ENCODE results near the gene EAF1. TPM values are rescaled to one million over a fixed set of nuclear protein-coding genes. Genes with fewer than 3 reads are reported as not detected.

The EAF1 gene
- total and polyA plus RNA-seq, 2 of the 8 experiments (the other 6 are each of a cell fraction or from before 2014, with no cell fraction given) = 13.9 to 26.8 TPM

- H3K14ac ChIP-seq (ENCODE audit: insufficient read length) = no peak overlapping the region
- POLR2A ChIA-PET (ENCODE audit: partially characterized antibody) = no interaction called here
- 87% methylated on average over 5 of the region's 5 CpGs; no CpG with 5 or more reads in 1 of the 2 experiments for WGBS, 2 experiments (ENCODE audit: extremely low coverage in 1 of 2, insufficient coverage in 1 of 2, insufficient read length in 1 of 2, insufficient replicate concordance in 2 of 2, low coverage in 1 of 2, low lambda C conversion rate in 2 of 2, missing lambda C conversion rate in 1 of 2)
Measured at GRCh38 chr3:15391007-15391406, 36.4 kb upstream of the EAF1 start.

More at GRCh38 chr3:15391007-15391406, 36.4 kb upstream of the EAF1 start:
- Histone ChIP-seq H3K23me2 (ENCODE audit: low read depth, low read length) (no peaks in the 10 kb centered on the region), H3K27ac (ENCODE audit: low read depth, low read length) (no peak overlapping the region), H3K79me2 (ENCODE audit: control insufficient read depth in 1 of 2, insufficient read depth in 2 of 2, low read length in 2 of 2) (no peaks in the 10 kb centered on the region), H2BK20ac (ENCODE audit: low read length) (no peak overlapping the region), H4K8ac (ENCODE audit: extremely low read depth, insufficient read depth, low read length) (no peak overlapping the region), H3K79me1 (ENCODE audit: low read depth, low read length) (no peaks in the 10 kb centered on the region), H3K9me3 (ENCODE audit: insufficient read depth in 2 of 2, low read depth in 1 of 2, low read length in 1 of 2) (peaks cover 6 to 7% of the 10 kb centered on the region in 2 experiments; a peak in 1 of 4 replicates), H3K4me3 (ENCODE audit: extremely low read depth in 1 of 4, insufficient read depth in 2 of 4, low read depth in 3 of 4, low read length in 4 of 4) (no peak overlapping the region), H4K5ac (ENCODE audit: insufficient read length, low read depth, low read length) (no peak overlapping the region), H2BK15ac (ENCODE audit: low read length) (no peak overlapping the region), H3K4ac (replicated peaks; ENCODE audit: insufficient read length, low read depth, low read length) (no peak overlapping the region), H4K20me1 (replicated peaks in 1 of 2; ENCODE audit: control insufficient read depth in 1 of 2, insufficient read depth in 2 of 2, low read length in 2 of 2) (no peaks in the 10 kb centered on the region), H2BK12ac (ENCODE audit: low read depth, low read length) (no peak overlapping the region), H2BK5ac (ENCODE audit: low read depth, low read length) (no peak overlapping the region), H4K91ac (replicated peaks; ENCODE audit: insufficient read length, low read length) (no peak overlapping the region), H3K4me1 (replicated peaks in 1 of 4; ENCODE audit: control insufficient read depth in 3 of 4, insufficient read depth in 4 of 4, low read length in 3 of 4) (no peaks in the 10 kb centered on the region), H3K18ac (ENCODE audit: extremely low read depth, low read length) (no peak overlapping the region), H2BK120ac (replicated peaks; ENCODE audit: low read depth, low read length) (no peak overlapping the region), H3K9ac (replicated peaks in 1 of 4; ENCODE audit: extremely low read depth in 1 of 4, low read depth in 3 of 4, low read length in 3 of 4) (no peak overlapping the region), H2AK5ac (ENCODE audit: low read depth, low read length) (no peak overlapping the region), H3K4me2 (ENCODE audit: insufficient read depth in 1 of 2, low read depth in 2 of 2, low read length in 2 of 2) (no peak overlapping the region), H2AFZ (ENCODE audit: low read length) (no peak overlapping the region), H3K27me3 (replicated peaks in 1 of 4; ENCODE audit: control insufficient read depth in 3 of 4, extremely low read depth in 1 of 4, insufficient read depth in 3 of 4, low read length in 3 of 4) (no peaks in the 10 kb centered on the region), H3K36me3 (ENCODE audit: control insufficient read depth in 2 of 4, insufficient read depth in 4 of 4, low read length in 3 of 4) (no peaks in the 10 kb centered on the region; a peak in 1 of 8 replicates), H3K23ac (ENCODE audit: insufficient read length) (no peak overlapping the region), H3K56ac (replicated peaks; ENCODE audit: insufficient read length, low read depth, low read length) (no peak overlapping the region)
- FAIRE-seq = no peak
- CTCF ChIA-PET (ENCODE audit: partially characterized antibody) = no interaction called here
- DNase-seq (ENCODE audit: low read depth in 1 of 2, low spot score in 2 of 2) = no peak
- TF ChIP-seq ATF2 (IDR thresholded peaks at IDR 0.05; ENCODE audit: low read length) = no peak
- TF ChIP-seq YY1 (IDR thresholded peaks at IDR 0.05; ENCODE audit: low read depth, low read length) = no peak

Measured in H1 (cell line).